Activated T-cell treated with anti-CD3 and anti-CD28 coated beads, Interleukin-2, amount 50 U/mL, for 72 hours (primary cell): ENCODE measurements around the gene CPPED1. TPM values are rescaled to one million over a fixed set of nuclear protein-coding genes. Genes with fewer than 3 reads are reported as not detected.

Experiments
- ATAC-seq, 2 donors: fragments of 150-1000 bp; cut with Tn5 transposase; replicated peaks in 1 of 2; 2 replicates each; pipeline ENCODE4 v1.10.0; 2021; ENCODE audit warnings: moderate library complexity in 2 of 2, mild to moderate bottlenecking in 1 of 2
- DNase-seq, 2 donors: peaks; one replicate each; pipeline ENCODE4 v3.0.0; 2021 to 2022; ENCODE audit warnings: mixed read lengths in 1 of 2
- H3K27ac Mint-ChIP-seq: one replicate; pipeline ENCODE4 v1.8.0; 2022; ENCODE audit warnings: mild to moderate bottlenecking, moderate library complexity, mixed read lengths
- H3K27me3 Mint-ChIP-seq: one replicate; pipeline ENCODE4 v1.8.0; 2022; ENCODE audit warnings: low read depth, mixed read lengths
- H3K36me3 Mint-ChIP-seq, 2 donors: one replicate each; pipeline ENCODE4 v1.8.0; 2022; ENCODE audit warnings: mixed read lengths in 2 of 2, mild to moderate bottlenecking in 1 of 2; ENCODE audit not compliant: insufficient read depth in 2 of 2
- H3K4me1 Mint-ChIP-seq: one replicate; pipeline ENCODE4 v1.8.0; 2022; ENCODE audit warnings: low read depth, mixed read lengths
- H3K4me3 Mint-ChIP-seq, 2 donors: one replicate each; pipeline ENCODE4 v1.8.0; 2022; ENCODE audit warnings: mild to moderate bottlenecking in 2 of 2, mixed read lengths in 2 of 2, moderate library complexity in 2 of 2
- H3K9me3 Mint-ChIP-seq, 2 donors: one replicate each; pipeline ENCODE4 v1.8.0; 2022; ENCODE audit warnings: mixed read lengths in 2 of 2
- total RNA-seq, 2 donors: library from RNA; stranded (reverse); gene quantifications; one replicate each; pipeline ENCODE4 v1.2.3, GENCODE V29; 2022

CPPED1 gene
- total RNA-seq, 2 donors from 2014 or later: 10.5 to 15.8 TPM

GRCh38 chr16:12677502-12677901 is 126.2 kb downstream of the CPPED1 start:
- Mint-ChIP-seq H3K4me3 (peak overlapping the region; percentile 4 to 17), H3K9me3 (no peaks in the 10 kb centered on the region)
- peak in 1 of 2 donors; percentile 3 for DNase-seq

GRCh38 chr16:12675852-12676251 is 127.8 kb downstream of the CPPED1 start:
- H3K27ac Mint-ChIP-seq: no peak overlapping the region
- no peak overlapping the region for H3K4me3 Mint-ChIP-seq
- ATAC-seq (peak in 1 of 2 donors; percentile 26), DNase-seq (no peak)
- no peaks in the 10 kb centered on the region for H3K9me3 Mint-ChIP-seq
- H3K27me3 Mint-ChIP-seq: no peaks in the 10 kb centered on the region
- H3K4me1 Mint-ChIP-seq: peaks cover 23% of the 10 kb centered on the region
- H3K36me3 Mint-ChIP-seq: peaks cover 0 to 2% of the 10 kb centered on the region in 2 donors

More at GRCh38 chr16:12677502-12677901, 126.2 kb downstream of the CPPED1 start:
- H3K27me3 Mint-ChIP-seq: no peaks in the 10 kb centered on the region
- peak overlapping the region; percentile 73 for H3K27ac Mint-ChIP-seq
- peaks cover 0 to 2% of the 10 kb centered on the region in 2 donors for H3K36me3 Mint-ChIP-seq
- peaks cover 23% of the 10 kb centered on the region for H3K4me1 Mint-ChIP-seq
- ATAC-seq: no peak

- H3K9me3 Mint-ChIP-seq: peaks cover 0 to 3% of the 10 kb centered on the region in 2 donors
- H3K4me1 Mint-ChIP-seq: peaks cover 23% of the 10 kb centered on the region
Observed at GRCh38 chr16:12675046-12675445, 128.6 kb downstream of the CPPED1 start.

GRCh38 chr16:12674524-12674923 is 129.2 kb downstream of the CPPED1 start:
- no peak for DNase-seq
- peaks cover 23% of the 10 kb centered on the region for H3K4me1 Mint-ChIP-seq
- H3K4me3 Mint-ChIP-seq: no peak overlapping the region
- no peak overlapping the region for H3K27ac Mint-ChIP-seq
- peaks cover 0 to 3% of the 10 kb centered on the region in 2 donors for H3K9me3 Mint-ChIP-seq
- no peaks in the 10 kb centered on the region for H3K27me3 Mint-ChIP-seq
- peaks cover 2 to 3% of the 10 kb centered on the region in 2 donors for H3K36me3 Mint-ChIP-seq
- no peak for ATAC-seq

More at GRCh38 chr16:12675046-12675445, 128.6 kb downstream of the CPPED1 start:
- Mint-ChIP-seq H3K27me3 (no peaks in the 10 kb centered on the region), H3K27ac (no peak overlapping the region), H3K36me3 (peaks cover 2% of the 10 kb centered on the region in 2 donors), H3K4me3 (no peak overlapping the region)
- DNase-seq (no peak), ATAC-seq (no peak)

- no peak for ATAC-seq
- Mint-ChIP-seq H3K4me3 (no peak overlapping the region), H3K36me3 (peaks cover 3 to 4% of the 10 kb centered on the region in 2 donors), H3K4me1 (peaks cover 23% of the 10 kb centered on the region), H3K27me3 (no peaks in the 10 kb centered on the region), H3K27ac (no peak overlapping the region), H3K9me3 (peaks cover 2 to 3% of the 10 kb centered on the region in 2 donors)
- DNase-seq: no peak
Observed at GRCh38 chr16:12674071-12674470, 129.6 kb downstream of the CPPED1 start.

- Mint-ChIP-seq H3K4me1 (peaks cover 23% of the 10 kb centered on the region), H3K36me3 (peaks cover 7 to 9% of the 10 kb centered on the region in 2 donors), H3K4me3 (no peak overlapping the region), H3K9me3 (peaks cover 5 to 6% of the 10 kb centered on the region in 2 donors), H3K27ac (no peak overlapping the region), H3K27me3 (no peaks in the 10 kb centered on the region)
- DNase-seq (no peak), ATAC-seq (no peak)
Observed at GRCh38 chr16:12673466-12673865, 130.2 kb downstream of the CPPED1 start.

- Mint-ChIP-seq H3K27ac (no peak overlapping the region), H3K27me3 (no peaks in the 10 kb centered on the region), H3K36me3 (peaks cover 8 to 11% of the 10 kb centered on the region in 2 donors), H3K9me3 (peaks cover 6 to 9% of the 10 kb centered on the region in 2 donors), H3K4me1 (peaks cover 21% of the 10 kb centered on the region), H3K4me3 (no peak overlapping the region)
- no peak for ATAC-seq
- no peak for DNase-seq
Observed at GRCh38 chr16:12672986-12673385, 130.7 kb downstream of the CPPED1 start.

GRCh38 chr16:12669908-12670307 is 133.8 kb downstream of the CPPED1 start:
- H3K27me3 Mint-ChIP-seq: no peaks in the 10 kb centered on the region
- no peak overlapping the region for H3K27ac Mint-ChIP-seq
- no peaks in the 10 kb centered on the region for H3K4me1 Mint-ChIP-seq
- no peak for DNase-seq
- no peak overlapping the region for H3K4me3 Mint-ChIP-seq
- ATAC-seq: no peak
- peaks cover 11 to 14% of the 10 kb centered on the region in 2 donors for H3K9me3 Mint-ChIP-seq
- H3K36me3 Mint-ChIP-seq: peaks cover 17 to 24% of the 10 kb centered on the region in 2 donors

GRCh38 chr16:12667909-12668308 is 135.8 kb downstream of the CPPED1 start:
- H3K4me3 Mint-ChIP-seq: no peak overlapping the region
- no peaks in the 10 kb centered on the region for H3K4me1 Mint-ChIP-seq
- H3K9me3 Mint-ChIP-seq: peaks cover 11 to 14% of the 10 kb centered on the region in 2 donors
- DNase-seq (no peak), ATAC-seq (no peak)
- no peaks in the 10 kb centered on the region for H3K27me3 Mint-ChIP-seq
- no peak overlapping the region for H3K27ac Mint-ChIP-seq
- peaks cover 18 to 29% of the 10 kb centered on the region in 2 donors for H3K36me3 Mint-ChIP-seq

GRCh38 chr16:12664164-12664733 is 139.4 kb downstream of the CPPED1 start:
- Mint-ChIP-seq H3K27me3 (no peaks in the 10 kb centered on the region), H3K9me3 (peaks cover 10 to 11% of the 10 kb centered on the region in 2 donors), H3K4me3 (no peak overlapping the region), H3K27ac (no peak overlapping the region), H3K4me1 (no peaks in the 10 kb centered on the region), H3K36me3 (peaks cover 20 to 29% of the 10 kb centered on the region in 2 donors)
- DNase-seq: no peak
- ATAC-seq: no peak

GRCh38 chr16:12661656-12662172 is 142.0 kb downstream of the CPPED1 start:
- H3K9me3 Mint-ChIP-seq: peaks cover 4 to 7% of the 10 kb centered on the region in 2 donors
- H3K27me3 Mint-ChIP-seq: no peaks in the 10 kb centered on the region
- no peak overlapping the region for H3K4me3 Mint-ChIP-seq
- no peak overlapping the region for H3K27ac Mint-ChIP-seq
- no peaks in the 10 kb centered on the region for H3K4me1 Mint-ChIP-seq
- ATAC-seq (no peak), DNase-seq (peak; percentile 19 to 27)
- peaks cover 12 to 13% of the 10 kb centered on the region in 2 donors for H3K36me3 Mint-ChIP-seq

- H3K36me3 Mint-ChIP-seq: peaks cover 9 to 10% of the 10 kb centered on the region in 2 donors
- no peak overlapping the region for H3K27ac Mint-ChIP-seq
- H3K4me1 Mint-ChIP-seq: no peaks in the 10 kb centered on the region
- no peaks in the 10 kb centered on the region for H3K27me3 Mint-ChIP-seq
- ATAC-seq (no peak), DNase-seq (no peak)
- H3K9me3 Mint-ChIP-seq: peaks cover 4 to 7% of the 10 kb centered on the region in 2 donors
- no peak overlapping the region for H3K4me3 Mint-ChIP-seq
Observed at GRCh38 chr16:12659871-12660270, 143.8 kb downstream of the CPPED1 start.

- no peak overlapping the region for H3K4me3 Mint-ChIP-seq
- H3K9me3 Mint-ChIP-seq: peaks cover 4 to 7% of the 10 kb centered on the region in 2 donors
Observed at GRCh38 chr16:12658506-12658905, 145.2 kb downstream of the CPPED1 start.

More at GRCh38 chr16:12658506-12658905, 145.2 kb downstream of the CPPED1 start:
- Mint-ChIP-seq H3K36me3 (peaks cover 6 to 9% of the 10 kb centered on the region in 2 donors), H3K4me1 (no peaks in the 10 kb centered on the region), H3K27me3 (no peaks in the 10 kb centered on the region), H3K27ac (no peak overlapping the region)
- ATAC-seq (no peak), DNase-seq (no peak)
